ENCODE measurements around the gene URB1.

DNA sequence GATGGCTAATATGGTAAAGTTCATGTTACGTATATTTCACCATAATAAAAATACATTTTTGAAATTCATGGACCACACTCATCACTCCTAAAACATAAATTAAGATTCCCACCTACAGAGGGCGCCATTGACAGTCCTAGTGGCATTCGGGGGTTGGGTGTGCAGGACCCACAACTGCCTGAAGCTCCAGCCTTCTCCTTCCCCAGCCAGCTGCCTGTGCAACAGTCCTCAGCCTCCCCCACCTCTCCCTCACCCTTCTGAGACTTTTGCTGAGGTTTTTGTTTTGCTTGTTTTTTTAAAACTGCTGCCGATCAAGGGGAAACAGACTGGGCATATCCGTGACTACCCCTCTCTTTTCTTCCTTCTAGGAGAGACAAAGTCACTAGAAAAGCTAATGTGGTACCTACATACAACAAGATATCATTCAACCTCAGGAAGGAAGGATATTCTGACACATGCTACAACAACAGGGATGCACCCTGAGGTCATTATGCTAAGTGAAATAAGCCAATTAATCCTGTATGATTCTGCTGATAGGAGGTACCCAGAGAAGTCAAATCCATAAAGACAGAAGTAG lies 10.5 kb upstream of the URB1 start:
- TF ChIP-seq EZH2 (IDR thresholded peaks at IDR 0.05) (no peak), POLR2AphosphoS5 (IDR thresholded peaks at IDR 0.05; ENCODE audit: borderline replicate concordance, low read depth, low read length) (no peak)

Measured in SK-N-MC (cell line).